Neutrophil (primary cell): ENCODE data around the gene SHPK.

Experiments
- H3K27ac ChIP-seq: fragments of 200-600 bp; sonication (generic); 2 replicates; pipeline ENCODE4 v1.5.1; 2016; ENCODE audit warnings: mild to moderate bottlenecking, moderate library complexity
- H3K27me3 ChIP-seq: fragments of 200-600 bp; sonication (generic); 2 replicates; pipeline ENCODE4 v1.6.0; 2016; ENCODE audit warnings: mild to moderate bottlenecking
- H3K36me3 ChIP-seq: fragments of 200-600 bp; sonication (generic); 2 replicates; pipeline ENCODE4 v1.5.1; 2017
- H3K4me1 ChIP-seq, 2 experiments: fragments of 200-600 bp in 1 of 2; sonication (generic) in 1 of 2; 1 replicate in 1 of 2; 2 replicates in 1 of 2; pipeline versions ENCODE4 v1.5.1 to v1.6.1; 2013 to 2016; ENCODE audit warnings: low read depth in 1 of 2, low read length in 1 of 2, mild to moderate bottlenecking in 1 of 2, moderate library complexity in 1 of 2; ENCODE audit not compliant: control insufficient read depth in 1 of 2, insufficient read depth in 1 of 2
- H3K4me3 ChIP-seq, 2 experiments: fragments of 200-600 bp in 1 of 2; sonication (generic) in 1 of 2; 1 replicate in 1 of 2; 2 replicates in 1 of 2; pipeline ENCODE4 v1.5.1; 2013 to 2016; ENCODE audit warnings: low read depth in 1 of 2, low read length in 1 of 2, mild to moderate bottlenecking in 1 of 2, moderate library complexity in 1 of 2
- H3K9me3 ChIP-seq: fragments of 200-600 bp; sonication (generic); 2 replicates; pipeline ENCODE4 v1.5.1; 2016
- TF ChIP-seq, protein P1 (sequence below): fragments of 200-600 bp; sonication (generic); IDR thresholded peaks from 2 replicates; pipeline ENCODE4 v1.5.1; 2016; ENCODE audit warnings: antibody characterized with exemption

SHPK gene

DNA sequence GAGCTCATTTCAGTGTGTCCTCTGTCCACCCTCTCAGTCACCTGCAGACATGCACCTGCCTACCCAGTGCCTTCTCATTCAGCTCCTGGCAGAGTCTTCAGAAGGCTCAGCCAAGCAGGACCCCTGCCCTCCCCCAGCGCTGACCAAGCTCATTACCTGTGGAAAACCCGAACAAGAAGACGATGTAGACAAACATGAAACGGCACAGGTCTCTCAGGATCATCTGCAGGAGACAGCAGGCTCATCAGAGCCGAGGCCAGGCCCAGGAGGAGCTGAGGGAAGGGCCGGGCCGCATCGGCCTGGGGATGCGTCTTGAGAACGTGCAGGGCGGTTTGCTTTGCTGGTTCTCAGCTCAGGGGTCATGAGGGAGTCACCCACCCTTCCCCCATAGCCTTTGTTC is 59.1 kb downstream of the SHPK start:
- H3K27me3 ChIP-seq, result no peaks in the 10 kb centered on the region
- no peak overlapping the region for H3K27ac ChIP-seq
- H3K36me3 ChIP-seq, result peaks cover 28% of the 10 kb centered on the region
- H3K4me3 ChIP-seq, result no peak overlapping the region
- TF ChIP-seq, protein P1, sequence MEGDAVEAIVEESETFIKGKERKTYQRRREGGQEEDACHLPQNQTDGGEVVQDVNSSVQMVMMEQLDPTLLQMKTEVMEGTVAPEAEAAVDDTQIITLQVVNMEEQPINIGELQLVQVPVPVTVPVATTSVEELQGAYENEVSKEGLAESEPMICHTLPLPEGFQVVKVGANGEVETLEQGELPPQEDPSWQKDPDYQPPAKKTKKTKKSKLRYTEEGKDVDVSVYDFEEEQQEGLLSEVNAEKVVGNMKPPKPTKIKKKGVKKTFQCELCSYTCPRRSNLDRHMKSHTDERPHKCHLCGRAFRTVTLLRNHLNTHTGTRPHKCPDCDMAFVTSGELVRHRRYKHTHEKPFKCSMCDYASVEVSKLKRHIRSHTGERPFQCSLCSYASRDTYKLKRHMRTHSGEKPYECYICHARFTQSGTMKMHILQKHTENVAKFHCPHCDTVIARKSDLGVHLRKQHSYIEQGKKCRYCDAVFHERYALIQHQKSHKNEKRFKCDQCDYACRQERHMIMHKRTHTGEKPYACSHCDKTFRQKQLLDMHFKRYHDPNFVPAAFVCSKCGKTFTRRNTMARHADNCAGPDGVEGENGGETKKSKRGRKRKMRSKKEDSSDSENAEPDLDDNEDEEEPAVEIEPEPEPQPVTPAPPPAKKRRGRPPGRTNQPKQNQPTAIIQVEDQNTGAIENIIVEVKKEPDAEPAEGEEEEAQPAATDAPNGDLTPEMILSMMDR, result no peak
- no peaks in the 10 kb centered on the region for H3K9me3 ChIP-seq
- peaks cover 0 to 6% of the 10 kb centered on the region in 2 experiments for H3K4me1 ChIP-seq

DNA sequence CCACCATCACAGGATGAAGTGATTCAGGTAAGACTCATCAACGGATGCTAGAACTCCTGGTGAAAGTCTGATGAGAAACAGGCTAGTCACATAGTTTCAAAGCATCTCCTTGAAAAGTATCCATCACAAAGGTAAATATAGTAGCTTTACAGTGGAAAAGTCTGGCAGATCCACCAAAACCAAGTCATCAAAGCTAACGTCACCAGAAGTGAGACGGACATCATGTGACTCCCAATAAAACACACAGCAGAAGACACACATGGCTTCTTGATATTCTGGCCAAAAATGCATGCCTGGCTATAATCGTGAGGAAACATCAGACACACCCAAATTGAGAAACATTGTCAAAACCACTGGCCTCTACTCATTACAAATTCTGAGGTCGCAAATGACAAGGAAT is 60.5 kb downstream of the SHPK start:
- TF ChIP-seq, protein P1, result no peak
- no peak overlapping the region for H3K27ac ChIP-seq

GRCh38 chr17:3574231-3574630 is 61.8 kb downstream of the SHPK start:
- TF ChIP-seq, protein P1, result no peak
- peaks cover 27% of the 10 kb centered on the region for H3K36me3 ChIP-seq
- peaks cover 0 to 6% of the 10 kb centered on the region in 2 experiments for H3K4me1 ChIP-seq
- H3K27me3 ChIP-seq, result no peaks in the 10 kb centered on the region
- no peak overlapping the region for H3K27ac ChIP-seq
- H3K4me3 ChIP-seq, result no peak overlapping the region
- H3K9me3 ChIP-seq, result no peaks in the 10 kb centered on the region

More for the DNA sequence above, 60.5 kb downstream of the SHPK start:
- H3K36me3 ChIP-seq, result peaks cover 39% of the 10 kb centered on the region
- no peaks in the 10 kb centered on the region for H3K9me3 ChIP-seq
- no peak overlapping the region for H3K4me3 ChIP-seq
- H3K4me1 ChIP-seq, result peaks cover 0 to 6% of the 10 kb centered on the region in 2 experiments
- H3K27me3 ChIP-seq, result no peaks in the 10 kb centered on the region

DNA sequence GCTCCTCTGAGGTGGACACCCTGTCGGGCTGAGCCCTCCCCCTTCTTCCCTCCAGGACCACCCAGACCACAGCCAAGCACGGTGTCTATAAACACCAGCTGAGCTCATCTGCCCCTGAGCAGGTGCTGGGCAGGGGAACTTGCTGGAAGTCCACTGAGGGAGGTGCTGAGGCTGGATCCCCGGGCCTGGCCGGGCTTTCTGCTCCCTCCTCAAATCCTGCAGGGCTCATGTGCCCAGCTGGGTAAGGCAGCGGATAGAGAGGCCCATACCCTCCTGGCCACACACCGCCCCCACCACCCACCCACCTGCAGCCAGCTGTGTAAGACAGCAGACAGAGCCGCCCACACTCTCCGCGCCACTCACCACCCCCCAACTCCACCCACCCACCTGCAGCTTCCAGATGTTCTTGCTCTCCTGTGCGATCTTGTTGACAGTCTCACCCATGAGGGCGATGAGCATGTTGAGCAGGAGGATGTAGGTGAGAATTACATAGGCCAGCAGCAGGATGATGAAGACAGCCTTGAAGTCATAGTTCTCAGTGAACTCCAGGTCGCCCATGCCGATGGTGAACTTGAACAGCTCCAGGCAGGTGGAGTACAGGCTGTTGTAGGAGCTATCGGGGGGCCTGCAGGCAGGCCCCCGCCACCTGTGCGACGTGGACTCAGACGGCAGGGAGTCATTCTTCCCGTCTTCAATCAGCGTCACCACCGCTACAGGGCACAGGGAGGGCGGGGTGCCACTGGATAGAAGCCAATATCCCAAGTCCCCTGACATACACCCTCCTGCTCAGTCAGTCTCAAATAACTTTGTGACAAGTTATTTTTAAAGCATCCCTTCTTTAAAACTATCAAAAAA is 62.6 kb downstream of the SHPK start:
- TF ChIP-seq, protein P1, result no peak
- Histone ChIP-seq H3K27ac (no peak overlapping the region), H3K27me3 (no peaks in the 10 kb centered on the region), H3K4me3 (no peak overlapping the region), H3K4me1 (peaks cover 0 to 6% of the 10 kb centered on the region in 2 experiments), H3K36me3 (peaks cover 27% of the 10 kb centered on the region), H3K9me3 (no peaks in the 10 kb centered on the region)

DNA sequence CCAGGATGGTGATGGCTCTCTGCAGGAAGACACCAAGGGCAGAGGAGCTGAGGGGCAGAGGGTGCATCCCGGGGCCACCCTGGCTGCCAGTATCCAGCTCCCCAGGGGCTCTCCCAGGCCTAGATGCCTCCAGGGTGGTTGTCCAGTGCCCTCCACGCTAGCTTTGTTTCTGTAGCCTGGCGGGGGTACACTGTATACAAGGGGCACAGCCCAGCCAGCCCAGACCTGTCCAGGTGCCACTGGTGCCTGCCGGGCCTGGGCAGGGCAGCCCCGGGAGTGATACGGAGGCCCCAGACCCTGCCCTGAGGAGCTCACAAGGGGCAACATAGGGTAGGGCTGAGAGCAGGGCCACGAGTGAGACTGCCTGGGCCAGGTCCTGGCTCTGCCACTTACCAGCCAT is 63.8 kb downstream of the SHPK start:
- H3K27me3 ChIP-seq, result no peaks in the 10 kb centered on the region
- TF ChIP-seq, protein P1, result no peak
- no peaks in the 10 kb centered on the region for H3K9me3 ChIP-seq
- H3K27ac ChIP-seq, result no peak overlapping the region
- peaks cover 0 to 6% of the 10 kb centered on the region in 2 experiments for H3K4me1 ChIP-seq
- no peak overlapping the region for H3K4me3 ChIP-seq
- H3K36me3 ChIP-seq, result peaks cover 25% of the 10 kb centered on the region
